Calu3 (cell line): ENCODE data around the gene GANAB. TPM values are rescaled to one million over a fixed set of nuclear protein-coding genes. Genes with fewer than 3 reads are reported as not detected.
"Not testable (repeated sequence)": the region's sequence is repeated elsewhere in the genome, so short reads cannot be mapped to it uniquely, and the experiment has no call there.

Experiments
- BruUV-seq: library from RNA; stranded (reverse); fragments of 400-500 nt; replicated peaks from 2 replicates; lab custom pipeline; 2021; lab: Mats Ljungman, UMichigan
- CTCF ChIA-PET: fragments of 300-600 bp; sonication (Branson Sonifier 250); formaldehyde crosslinking; loops from one replicate; lab custom pipeline; 2022; ENCODE audit warnings: antibody characterized with exemption; lab: Charles Lee
- DNase-seq: peaks from one replicate; pipeline ENCODE4 v3.0.0; 2022
- H3K27ac Mint-ChIP-seq: one replicate; pipeline ENCODE4 v1.8.0; 2022; ENCODE audit warnings: mixed read lengths; ENCODE audit not compliant: unreplicated experiment
- H3K27me3 Mint-ChIP-seq: one replicate; pipeline ENCODE4 v1.8.0; 2022; ENCODE audit warnings: mixed read lengths; ENCODE audit not compliant: unreplicated experiment
- H3K36me3 Mint-ChIP-seq: one replicate; pipeline ENCODE4 v1.8.0; 2022; ENCODE audit warnings: mild to moderate bottlenecking, moderate library complexity, mixed read lengths; ENCODE audit not compliant: insufficient read depth, unreplicated experiment
- H3K4me1 Mint-ChIP-seq: one replicate; pipeline ENCODE4 v1.8.0; 2022; ENCODE audit warnings: mild to moderate bottlenecking, low read depth, mixed read lengths; ENCODE audit not compliant: unreplicated experiment
- H3K4me3 Mint-ChIP-seq: one replicate; pipeline ENCODE4 v1.8.0; 2022; ENCODE audit warnings: mild to moderate bottlenecking, low read depth, moderate library complexity, mixed read lengths; ENCODE audit not compliant: unreplicated experiment
- H3K9me3 Mint-ChIP-seq: one replicate; pipeline ENCODE4 v1.8.0; 2022; ENCODE audit warnings: low read depth, mixed read lengths; ENCODE audit not compliant: unreplicated experiment
- intact Hi-C: fragments of 100-400 bp; cut with micrococcal nuclease; formaldehyde crosslinking; loops from one replicate; pipeline ENCODE4 v1.10.0; 2022; ENCODE audit not compliant: unreplicated experiment
- total RNA-seq: library from RNA; stranded (reverse); gene quantifications from 2 replicates; pipeline ENCODE4 v1.2.3, GENCODE V29; 2022
- TF ChIP-seq, protein P1 (sequence below): fragments of 200-600 bp; IDR thresholded peaks from one replicate; pipeline ENCODE4 v1.8.0; 2022; ENCODE audit warnings: antibody characterized with exemption; ENCODE audit not compliant: unreplicated experiment

GANAB gene
- total RNA-seq, 1 experiment from 2014 or later = 377 TPM

GRCh38 chr11:62591448-62592145, 54.8 kb downstream of the GANAB start, which contains the start of gene TUT1:
TSS of gene TUT1 (minus strand) at chr11:62591523. CDS start at chr11:62591485, 38 bp downstream.
- H3K4me1 Mint-ChIP-seq = no peaks in the 10 kb centered on the region
- TF ChIP-seq, protein P1, sequence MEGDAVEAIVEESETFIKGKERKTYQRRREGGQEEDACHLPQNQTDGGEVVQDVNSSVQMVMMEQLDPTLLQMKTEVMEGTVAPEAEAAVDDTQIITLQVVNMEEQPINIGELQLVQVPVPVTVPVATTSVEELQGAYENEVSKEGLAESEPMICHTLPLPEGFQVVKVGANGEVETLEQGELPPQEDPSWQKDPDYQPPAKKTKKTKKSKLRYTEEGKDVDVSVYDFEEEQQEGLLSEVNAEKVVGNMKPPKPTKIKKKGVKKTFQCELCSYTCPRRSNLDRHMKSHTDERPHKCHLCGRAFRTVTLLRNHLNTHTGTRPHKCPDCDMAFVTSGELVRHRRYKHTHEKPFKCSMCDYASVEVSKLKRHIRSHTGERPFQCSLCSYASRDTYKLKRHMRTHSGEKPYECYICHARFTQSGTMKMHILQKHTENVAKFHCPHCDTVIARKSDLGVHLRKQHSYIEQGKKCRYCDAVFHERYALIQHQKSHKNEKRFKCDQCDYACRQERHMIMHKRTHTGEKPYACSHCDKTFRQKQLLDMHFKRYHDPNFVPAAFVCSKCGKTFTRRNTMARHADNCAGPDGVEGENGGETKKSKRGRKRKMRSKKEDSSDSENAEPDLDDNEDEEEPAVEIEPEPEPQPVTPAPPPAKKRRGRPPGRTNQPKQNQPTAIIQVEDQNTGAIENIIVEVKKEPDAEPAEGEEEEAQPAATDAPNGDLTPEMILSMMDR = no peak
- peak within 1 kb of the TSS; percentile 71 for H3K27ac Mint-ChIP-seq
- intact Hi-C loops = no loop called here
- CTCF ChIA-PET = interaction anchor here (0.6 to 2.2 kb wide), 18 partner anchors 9 to 210 kb away, joined by 3 to 21 read pairs (median 4); partner anchors contain the start of genes C11orf98, CSKMT, EEF1G and GANAB
- no peaks in the 10 kb centered on the region for H3K9me3 Mint-ChIP-seq
- peak within 1 kb of the TSS; percentile 92 for H3K4me3 Mint-ChIP-seq
- H3K27me3 Mint-ChIP-seq = no peaks in the 10 kb centered on the region
- BruUV-seq = TSS peak; percentile 100
- peaks cover 52% of the 10 kb centered on the region for H3K36me3 Mint-ChIP-seq
- DNase-seq = peak; percentile 94

GRCh38 chr11:62588966-62589637, 57.3 kb downstream of the GANAB start:
- H3K27ac Mint-ChIP-seq = no peak overlapping the region
- CTCF ChIA-PET = no interaction called here
- H3K4me1 Mint-ChIP-seq = no peaks in the 10 kb centered on the region
- peaks cover 46% of the 10 kb centered on the region for H3K36me3 Mint-ChIP-seq
- BruUV-seq = no TSS peak
- no peak overlapping the region for H3K4me3 Mint-ChIP-seq
- no peak for DNase-seq
- no peaks in the 10 kb centered on the region for H3K9me3 Mint-ChIP-seq
- intact Hi-C loops = no loop called here
- H3K27me3 Mint-ChIP-seq = no peaks in the 10 kb centered on the region
- TF ChIP-seq, protein P1 = peak; percentile 16

DNA sequence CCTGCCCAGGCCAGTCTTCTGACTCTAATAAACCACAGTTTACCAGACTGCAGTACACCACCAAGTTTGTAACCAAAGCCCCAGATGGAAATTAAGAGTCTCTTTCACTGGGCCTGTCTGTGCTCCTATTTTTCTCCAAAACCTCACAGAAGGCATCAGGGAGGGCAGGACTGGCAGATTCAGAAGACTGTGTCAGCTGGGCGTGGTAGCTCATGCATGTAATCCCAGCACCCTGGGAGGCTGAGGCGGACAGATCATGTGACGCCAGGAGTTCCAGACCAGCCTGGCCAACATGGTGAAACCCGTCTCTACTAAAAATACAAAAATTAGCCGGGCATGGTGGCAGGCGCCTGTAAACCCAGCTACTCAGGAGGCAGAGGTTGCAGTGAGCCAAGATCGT, 61.1 kb downstream of the GANAB start:
- intact Hi-C loops, BruUV-seq, H3K4me1 Mint-ChIP-seq, H3K4me3 Mint-ChIP-seq, DNase-seq, H3K27me3 Mint-ChIP-seq, H3K27ac Mint-ChIP-seq, H3K9me3 Mint-ChIP-seq: not testable (repeated sequence)
- CTCF ChIA-PET = interaction anchor here (0.6 kb wide), 1 partner anchor 97 kb away, joined by 4 read pairs; no protein-coding TSS in a partner anchor
- peaks cover 21% of the 10 kb centered on the region for H3K36me3 Mint-ChIP-seq

- peaks cover 27% of the 10 kb centered on the region for H3K36me3 Mint-ChIP-seq
- BruUV-seq, H3K9me3 Mint-ChIP-seq, H3K27me3 Mint-ChIP-seq, intact Hi-C loops, DNase-seq, H3K27ac Mint-ChIP-seq, H3K4me3 Mint-ChIP-seq, H3K4me1 Mint-ChIP-seq, CTCF ChIA-PET: not testable (repeated sequence)
Observed at GRCh38 chr11:62581735-62582134, 64.7 kb downstream of the GANAB start.

GRCh38 chr11:62580959-62581715, 65.3 kb downstream of the GANAB start:
- intact Hi-C loops = no loop called here
- DNase-seq = no peak
- peaks cover 23% of the 10 kb centered on the region for H3K36me3 Mint-ChIP-seq
- no TSS peak for BruUV-seq
- no peak overlapping the region for H3K4me3 Mint-ChIP-seq
- no peaks in the 10 kb centered on the region for H3K9me3 Mint-ChIP-seq
- TF ChIP-seq, protein P1 = no peak
- no peak overlapping the region for H3K27ac Mint-ChIP-seq
- CTCF ChIA-PET = no interaction called here
- H3K4me1 Mint-ChIP-seq = peaks cover 3% of the 10 kb centered on the region
- no peaks in the 10 kb centered on the region for H3K27me3 Mint-ChIP-seq
